NCI-H2029 treated with DMSO at 0.1 percent for 48 hours (cell line): Measurements from ENCODE around the gene NOL6.
"Not testable (repeated sequence)": the region's sequence is repeated elsewhere in the genome, so short reads cannot be mapped to it uniquely, and the experiment has no call there.

Source experiments
- DNase-seq: peaks from one replicate; lab custom pipeline; 2025; lab: John Stamatoyannopoulos, UW

The NOL6 gene

GRCh38 chr9:33472881-33473615 lies 676 bp downstream of the NOL6 start:
- DNase-seq, result no peak

GRCh38 chr9:33472171-33472880 lies 1.4 kb downstream of the NOL6 start:
- no peak for DNase-seq

- DNase-seq, result no peak
Observed at GRCh38 chr9:33471361-33471760, 2.4 kb downstream of the NOL6 start.

GRCh38 chr9:33469891-33470290 lies 3.8 kb downstream of the NOL6 start:
- DNase-seq, result no peak

GRCh38 chr9:33468797-33469621 lies 4.7 kb downstream of the NOL6 start:
- DNase-seq, result no peak

- DNase-seq, result no peak
Observed at GRCh38 chr9:33468215-33468730, 5.5 kb downstream of the NOL6 start.

- no peak for DNase-seq
Observed at GRCh38 chr9:33467526-33467925, 6.2 kb downstream of the NOL6 start.

GRCh38 chr9:33466565-33467495 lies 6.9 kb downstream of the NOL6 start:
- DNase-seq, result no peak

- no peak for DNase-seq
Observed at GRCh38 chr9:33465596-33466564, 7.8 kb downstream of the NOL6 start.

- no peak for DNase-seq
Observed at GRCh38 chr9:33465096-33465495, 8.6 kb downstream of the NOL6 start.

- no peak for DNase-seq
Observed at GRCh38 chr9:33464045-33464636, 9.6 kb downstream of the NOL6 start.

GRCh38 chr9:33463151-33463550 lies 10.6 kb downstream of the NOL6 start:
- DNase-seq, result no peak

- DNase-seq, result no peak
Observed at GRCh38 chr9:33461492-33461891, 12.2 kb downstream of the NOL6 start.

- no peak for DNase-seq
Observed at GRCh38 chr9:33460854-33461253, 12.9 kb downstream of the NOL6 start.

GRCh38 chr9:33459115-33459514 lies 14.6 kb downstream of the NOL6 start:
- no peak for DNase-seq

GRCh38 chr9:33458444-33458843 lies 15.3 kb downstream of the NOL6 start:
- no peak for DNase-seq

- DNase-seq, result no peak
Observed at GRCh38 chr9:33455945-33456344, 17.8 kb downstream of the NOL6 start.

- not testable (repeated sequence) for DNase-seq
Observed at GRCh38 chr9:33455456-33455855, 18.3 kb downstream of the NOL6 start.

- DNase-seq, result not testable (repeated sequence)
Observed at GRCh38 chr9:33454661-33455026, 19.1 kb downstream of the NOL6 start.
